ENCODE data around the gene KDSR. TPM values are rescaled to one million over a fixed set of nuclear protein-coding genes. Genes with fewer than 3 reads are reported as not detected.

Gene KDSR
- total RNA-seq, 1 experiment from 2014 or later = 26.8 TPM

GRCh38 chr18:63350230-63350629, 16.8 kb downstream of the KDSR start:
- no peaks in the 10 kb centered on the region for H3K9me3 ChIP-seq
- no peaks in the 10 kb centered on the region for H3K4me1 Mint-ChIP-seq (ENCODE audit: low read depth, unreplicated experiment)
- H3K36me3 Mint-ChIP-seq (ENCODE audit: insufficient read depth, unreplicated experiment) = peaks cover 32% of the 10 kb centered on the region
- no peak overlapping the region for H3K4me3 ChIP-seq (ENCODE audit: low read depth, low read length)
- no peaks in the 10 kb centered on the region for H3K9me3 Mint-ChIP-seq (ENCODE audit: unreplicated experiment)
- H3K27me3 ChIP-seq (replicated peaks; ENCODE audit: control insufficient read depth, insufficient read depth, low read length) = no peaks in the 10 kb centered on the region
- ChIA-PET CTCF (no interaction called here), POLR2A (no interaction called here)
- no TSS peak for BruUV-seq (replicated peaks)
- no peaks in the 10 kb centered on the region for H3K27me3 Mint-ChIP-seq (ENCODE audit: insufficient read depth, unreplicated experiment)
- no peak for DNase-seq
- intact Hi-C loops (cut with micrococcal nuclease; ENCODE audit: unreplicated experiment) = no loop called here
- no peaks in the 10 kb centered on the region for H3K36me3 ChIP-seq (ENCODE audit: control insufficient read depth, insufficient read depth, low read length)
- no peaks in the 10 kb centered on the region for H3K4me1 ChIP-seq
- no peak for TF ChIP-seq CTCF (IDR thresholded peaks at IDR 0.05; ENCODE audit: insufficient read depth in 1 of 2, low read depth in 1 of 2, low read length in 1 of 2, severe bottlenecking in 1 of 2, unreplicated experiment in 1 of 2)
- H3K27ac Mint-ChIP-seq (ENCODE audit: unreplicated experiment) = no peak overlapping the region
- H3K4me3 Mint-ChIP-seq (ENCODE audit: unreplicated experiment) = no peak overlapping the region

- no peak for DNase-seq
- Mint-ChIP-seq H3K27ac (ENCODE audit: unreplicated experiment) (no peak overlapping the region), H3K36me3 (ENCODE audit: insufficient read depth, unreplicated experiment) (peaks cover 37% of the 10 kb centered on the region), H3K9me3 (ENCODE audit: unreplicated experiment) (no peaks in the 10 kb centered on the region), H3K4me1 (ENCODE audit: low read depth, unreplicated experiment) (no peaks in the 10 kb centered on the region), H3K27me3 (ENCODE audit: insufficient read depth, unreplicated experiment) (no peaks in the 10 kb centered on the region), H3K4me3 (ENCODE audit: unreplicated experiment) (no peak overlapping the region)
- H3K4me1 ChIP-seq = no peaks in the 10 kb centered on the region
- no peak overlapping the region for H3K4me3 ChIP-seq (ENCODE audit: low read depth, low read length)
- TF ChIP-seq CTCF (IDR thresholded peaks at IDR 0.05; ENCODE audit: insufficient read depth in 1 of 2, low read depth in 1 of 2, low read length in 1 of 2, severe bottlenecking in 1 of 2, unreplicated experiment in 1 of 2) = no peak
- H3K27me3 ChIP-seq (replicated peaks; ENCODE audit: control insufficient read depth, insufficient read depth, low read length) = no peaks in the 10 kb centered on the region
- BruUV-seq (replicated peaks) = no TSS peak
- ChIA-PET POLR2A (no interaction called here), CTCF (no interaction called here)
- H3K9me3 ChIP-seq = no peaks in the 10 kb centered on the region
- intact Hi-C loops (cut with micrococcal nuclease; ENCODE audit: unreplicated experiment) = no loop called here
- H3K36me3 ChIP-seq (ENCODE audit: control insufficient read depth, insufficient read depth, low read length) = no peaks in the 10 kb centered on the region
Observed at GRCh38 chr18:63348508-63349136, 18.4 kb downstream of the KDSR start.

GRCh38 chr18:63346480-63347183, 20.4 kb downstream of the KDSR start:
- H3K36me3 Mint-ChIP-seq (ENCODE audit: insufficient read depth, unreplicated experiment) = peaks cover 38% of the 10 kb centered on the region
- Histone ChIP-seq H3K4me1 (no peaks in the 10 kb centered on the region), H3K36me3 (ENCODE audit: control insufficient read depth, insufficient read depth, low read length) (no peaks in the 10 kb centered on the region), H3K4me3 (ENCODE audit: low read depth, low read length) (no peak overlapping the region), H3K9me3 (no peaks in the 10 kb centered on the region), H3K27me3 (replicated peaks; ENCODE audit: control insufficient read depth, insufficient read depth, low read length) (no peaks in the 10 kb centered on the region)
- CTCF ChIA-PET = no interaction called here
- TF ChIP-seq CTCF (IDR thresholded peaks at IDR 0.05; ENCODE audit: insufficient read depth in 1 of 2, low read depth in 1 of 2, low read length in 1 of 2, severe bottlenecking in 1 of 2, unreplicated experiment in 1 of 2) = no peak
- intact Hi-C loops (cut with micrococcal nuclease; ENCODE audit: unreplicated experiment) = no loop called here
- no peak overlapping the region for H3K4me3 Mint-ChIP-seq (ENCODE audit: unreplicated experiment)
- no peaks in the 10 kb centered on the region for H3K27me3 Mint-ChIP-seq (ENCODE audit: insufficient read depth, unreplicated experiment)
- POLR2A ChIA-PET = no interaction called here
- no peak for DNase-seq
- no peak overlapping the region for H3K27ac Mint-ChIP-seq (ENCODE audit: unreplicated experiment)
- no peaks in the 10 kb centered on the region for H3K4me1 Mint-ChIP-seq (ENCODE audit: low read depth, unreplicated experiment)
- no peaks in the 10 kb centered on the region for H3K9me3 Mint-ChIP-seq (ENCODE audit: unreplicated experiment)
- no TSS peak for BruUV-seq (replicated peaks)
